ENCODE measurements around the gene SUN2. TPM values are rescaled to one million over a fixed set of nuclear protein-coding genes. Genes with fewer than 3 reads are reported as not detected.

SUN2 gene
- total and polyA plus RNA-seq, 12 donors: 38.6 to 178 (median 97.2) TPM

- Histone ChIP-seq H3K9me3 (peaks cover 0 to 7% (median 0%) of the 10 kb centered on the region in 11 donors), H3K4me3 (no peak overlapping the region), H3K4me1 (peaks cover 0 to 9% (median 3%) of the 10 kb centered on the region in 9 donors), H3K27me3 (no peaks in the 10 kb centered on the region), H3K27ac (no peak overlapping the region), H3K36me3 (no peaks in the 10 kb centered on the region)
- ATAC-seq (peak in 2 of 8 donors; percentile 38 to 50), DNase-seq (no peak)
- intact Hi-C loops (cut with DNase I): loop anchor here in 1 of 10 donors (5.0 kb wide), 1 partner anchor 43 kb away; the partner anchor contains the start of gene NPTXR
- TF ChIP-seq CTCF (IDR thresholded peaks at IDR 0.05): no peak
- 37 to 47% methylated on average over 6 of the region's 6 CpGs for WGBS, 2 donors
Observed at GRCh38 chr22:38799265-38800002, 43.6 kb upstream of the SUN2 start.

GRCh38 chr22:38798496-38798895 is 42.7 kb upstream of the SUN2 start:
- ATAC-seq (no peak), DNase-seq (no peak)
- Histone ChIP-seq H3K27me3 (no peaks in the 10 kb centered on the region), H3K9me3 (peaks cover 0 to 7% (median 0%) of the 10 kb centered on the region in 11 donors), H3K4me3 (no peak overlapping the region), H3K36me3 (no peaks in the 10 kb centered on the region), H3K4me1 (peaks cover 0 to 13% (median 5%) of the 10 kb centered on the region in 9 donors), H3K27ac (no peak overlapping the region)
- TF ChIP-seq CTCF (IDR thresholded peaks at IDR 0.05): no peak
- intact Hi-C loops (cut with DNase I): loop anchor here in 1 of 10 donors (5.0 kb wide), 1 partner anchor 44 kb away; the partner anchor contains the start of gene NPTXR
- WGBS, 2 donors: 82 to 92% methylated on average over 5 of the region's 5 CpGs

GRCh38 chr22:38796262-38796957 is 40.6 kb upstream of the SUN2 start:
- H3K4me3 ChIP-seq: no peak overlapping the region
- H3K36me3 ChIP-seq: no peaks in the 10 kb centered on the region
- H3K4me1 ChIP-seq: peaks cover 0 to 17% (median 14%) of the 10 kb centered on the region in 9 donors
- DNase-seq (no peak), ATAC-seq (no peak)
- TF ChIP-seq CTCF (IDR thresholded peaks at IDR 0.05): no peak
- intact Hi-C loops (cut with DNase I): loop anchor here in 1 of 10 donors (5.0 kb wide), 1 partner anchor 46 kb away; the partner anchor contains the start of gene NPTXR
- WGBS, 2 donors: 78 to 80% methylated on average over 12 of the region's 12 CpGs
- H3K27ac ChIP-seq: no peak overlapping the region
- H3K27me3 ChIP-seq: no peaks in the 10 kb centered on the region
- peaks cover 0 to 7% (median 0%) of the 10 kb centered on the region in 11 donors for H3K9me3 ChIP-seq

- intact Hi-C loops (cut with DNase I): loop anchor here in 1 of 10 donors (5.0 kb wide), 1 partner anchor 47 kb away; the partner anchor contains the start of gene NPTXR
Observed at GRCh38 chr22:38795569-38795968, 39.8 kb upstream of the SUN2 start.

More at GRCh38 chr22:38795569-38795968, 39.8 kb upstream of the SUN2 start:
- Histone ChIP-seq H3K27me3 (no peaks in the 10 kb centered on the region), H3K4me3 (no peak overlapping the region), H3K9me3 (peaks cover 0 to 7% (median 0%) of the 10 kb centered on the region in 11 donors), H3K4me1 (peaks cover 0 to 17% (median 14%) of the 10 kb centered on the region in 9 donors), H3K36me3 (peaks cover 0 to 6% (median 0%) of the 10 kb centered on the region in 9 donors), H3K27ac (no peak overlapping the region)
- ATAC-seq: no peak
- WGBS, 2 donors: 72 to 77% methylated on average over 4 of the region's 4 CpGs
- DNase-seq: no peak
- no peak for TF ChIP-seq CTCF (IDR thresholded peaks at IDR 0.05)
